C4-2B (cell line): ENCODE results near the gene ICE2.

Source experiments
- CTCF ChIP-seq: fragments of 450-650 bp; conservative IDR thresholded peaks from 2 replicates; pipeline ENCODE4 v1.5.1; 2017; ENCODE audit warnings: mild to moderate bottlenecking
- ZFX ChIP-seq: fragments of 450-650 bp; IDR thresholded peaks from 2 replicates; pipeline ENCODE4 v1.6.1; 2017

- TF ChIP-seq CTCF (no peak), ZFX (no peak)
These were observed 104.7 kb downstream of the ICE2 start for GRCh38 chr15:60374209-60374608.
